LoVo (cell line): ENCODE data around the gene RMC1.
"Not testable (repeated sequence)": the region's sequence is repeated elsewhere in the genome, so short reads cannot be mapped to it uniquely, and the experiment has no call there.

Experiments used
- DNase-seq: peaks from one replicate; pipeline ENCODE4 v3.0.0-alpha.2; 2016; ENCODE audit warnings: low spot score

Gene RMC1

DNA sequence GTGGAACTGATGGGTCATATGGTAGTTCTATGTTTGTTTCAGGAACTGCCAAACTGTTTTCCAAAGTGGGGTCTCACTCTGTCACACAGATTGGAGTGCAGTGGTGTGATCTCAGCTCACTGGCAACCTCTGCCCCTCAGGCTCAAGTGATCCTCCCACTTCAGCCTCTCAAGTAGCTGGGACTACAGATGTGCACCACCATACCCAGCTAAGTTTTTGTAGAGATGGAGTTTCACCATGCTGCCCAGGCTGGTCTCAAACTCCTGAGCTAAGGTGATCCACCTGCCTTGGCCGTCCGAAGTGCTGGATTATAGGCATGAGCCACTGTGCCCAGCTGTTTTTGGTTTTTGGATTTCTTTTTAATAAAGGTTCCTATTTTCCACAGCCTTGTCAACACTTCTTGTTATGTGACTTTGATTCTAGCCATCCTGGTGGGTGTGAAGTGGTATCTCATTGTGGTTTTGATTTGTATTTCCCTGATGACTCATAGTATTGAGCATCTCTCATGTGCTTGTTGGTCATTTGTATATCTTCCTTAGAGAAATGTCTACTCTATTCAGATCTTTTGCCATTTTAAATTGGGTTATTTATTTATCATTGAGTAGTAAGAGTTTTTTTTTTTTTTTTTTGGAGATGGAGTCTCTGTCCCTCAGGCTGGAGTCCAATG is 60.2 kb downstream of the RMC1 start:
- no peak for DNase-seq

DNA sequence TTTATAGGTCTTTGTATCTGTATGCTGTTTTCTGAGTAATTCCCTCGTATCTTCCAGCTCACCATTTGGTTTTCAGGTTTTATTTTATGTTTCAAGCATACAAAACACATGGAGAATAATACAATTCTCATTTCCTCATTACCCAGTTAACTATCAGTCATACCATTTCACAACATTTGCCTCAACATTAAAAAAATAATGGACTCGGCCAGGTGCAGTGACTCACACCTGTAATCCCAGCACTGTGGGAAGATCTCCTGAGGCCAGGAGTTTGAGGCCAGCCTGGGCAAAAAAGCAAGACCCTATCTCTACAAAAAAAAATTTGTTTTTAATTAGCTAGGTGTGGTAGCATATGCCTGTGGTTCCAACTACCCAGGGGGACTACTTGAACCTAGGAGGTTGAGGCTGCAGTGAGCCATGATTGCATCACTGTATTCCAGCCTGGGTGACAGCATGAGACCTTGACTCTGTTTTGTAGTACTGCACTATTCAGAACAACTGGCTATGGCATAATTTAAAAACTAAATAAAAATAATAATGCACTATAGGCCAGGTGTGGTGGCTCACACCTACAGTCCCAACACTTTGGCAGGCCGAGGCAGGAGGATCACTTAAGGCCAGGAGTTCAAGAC is 62.7 kb downstream of the RMC1 start:
- DNase-seq: no peak

DNA sequence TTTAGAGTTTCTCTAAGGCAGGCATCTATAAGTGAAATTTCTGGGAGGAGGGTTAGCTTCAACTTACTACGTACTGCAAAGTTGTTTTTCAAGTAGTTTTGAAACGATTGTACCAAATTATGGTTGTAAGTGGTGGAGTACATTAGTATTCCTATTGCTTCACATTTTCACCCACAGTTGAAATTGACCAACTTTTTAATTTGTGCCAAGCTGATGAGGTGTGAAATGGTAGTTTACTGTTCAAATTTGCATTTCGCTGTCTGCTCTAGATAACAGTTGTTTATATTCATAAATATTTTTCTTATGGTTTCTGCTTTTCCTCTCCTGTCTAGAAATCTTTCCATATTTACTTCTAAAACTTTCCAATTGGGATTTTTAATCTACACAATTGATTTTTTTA is 64.4 kb downstream of the RMC1 start:
- no peak for DNase-seq

DNA sequence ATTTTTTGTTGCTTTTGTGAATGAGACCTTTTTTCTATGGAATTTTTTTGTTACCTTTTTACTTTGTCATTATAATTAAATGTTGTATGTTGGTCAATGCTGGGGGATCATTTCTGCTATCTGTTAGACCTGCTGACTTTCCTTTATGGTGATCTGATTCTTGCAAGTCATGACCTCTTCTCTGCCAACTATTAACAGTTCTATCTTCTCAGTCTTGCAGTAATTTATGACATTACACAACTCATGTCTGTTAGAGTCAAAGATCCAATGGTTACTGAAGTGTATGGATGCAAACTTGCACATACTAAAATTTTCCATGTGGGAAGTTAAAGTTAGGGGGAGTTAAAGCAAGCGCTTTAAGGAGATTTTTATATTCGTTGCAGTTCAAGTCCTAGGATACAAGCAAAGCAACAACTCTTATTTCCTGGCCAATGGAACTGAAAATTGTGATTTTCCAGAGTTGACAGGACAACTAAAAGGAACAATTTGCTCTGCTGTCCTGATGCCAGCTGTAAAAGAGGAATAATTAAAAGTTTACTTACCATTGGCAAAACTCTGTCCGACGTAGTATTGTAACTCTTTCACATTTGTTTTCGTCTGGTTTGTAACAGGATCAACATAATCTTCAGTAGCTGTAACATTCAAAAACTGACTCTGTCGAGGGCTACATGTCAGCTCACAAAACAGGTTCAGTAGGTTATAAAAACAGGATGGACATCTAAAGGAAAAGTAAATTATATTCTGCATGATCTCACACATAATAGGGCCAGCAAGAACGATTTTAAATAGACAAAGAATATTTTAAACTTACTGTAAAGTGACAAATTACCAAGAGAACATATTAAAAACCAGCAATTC is 65.2 kb downstream of the RMC1 start:
- no peak for DNase-seq

DNA sequence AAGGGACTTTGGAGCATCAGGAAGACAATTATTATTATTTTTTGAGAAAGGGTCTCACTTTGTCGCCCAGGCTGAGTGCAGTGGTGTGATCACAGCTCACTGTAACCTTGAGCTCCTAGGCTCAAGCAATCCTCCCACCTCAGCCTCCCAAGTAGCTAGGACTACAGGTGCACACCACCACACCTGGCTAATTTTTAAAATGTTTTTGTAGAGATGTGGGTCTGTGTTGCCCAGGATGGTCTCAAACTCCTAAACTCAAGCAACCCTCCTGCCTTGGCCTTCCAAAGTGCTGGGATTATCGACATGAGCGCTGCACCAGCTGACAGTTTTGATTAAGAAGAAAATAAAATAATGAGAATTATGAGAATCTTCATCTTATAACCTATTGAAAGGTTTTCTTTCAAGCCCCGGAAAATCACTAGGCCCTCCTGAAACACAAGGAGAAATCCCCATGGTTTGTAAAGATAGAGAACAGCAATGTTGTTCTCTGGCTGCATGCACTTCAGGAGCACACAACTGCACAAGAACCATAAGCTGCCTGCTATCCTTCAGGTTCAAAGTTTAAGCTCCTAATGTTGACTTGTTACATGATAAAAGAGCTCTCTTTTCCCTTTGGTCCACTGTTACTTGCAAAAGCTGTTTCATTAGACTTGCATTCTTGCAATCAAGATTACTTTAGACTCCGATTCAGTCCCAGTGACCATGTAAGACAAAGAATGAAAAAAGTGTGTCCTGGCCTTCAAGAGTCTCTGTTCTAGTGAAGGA is 66.2 kb downstream of the RMC1 start:
- no peak for DNase-seq

DNA sequence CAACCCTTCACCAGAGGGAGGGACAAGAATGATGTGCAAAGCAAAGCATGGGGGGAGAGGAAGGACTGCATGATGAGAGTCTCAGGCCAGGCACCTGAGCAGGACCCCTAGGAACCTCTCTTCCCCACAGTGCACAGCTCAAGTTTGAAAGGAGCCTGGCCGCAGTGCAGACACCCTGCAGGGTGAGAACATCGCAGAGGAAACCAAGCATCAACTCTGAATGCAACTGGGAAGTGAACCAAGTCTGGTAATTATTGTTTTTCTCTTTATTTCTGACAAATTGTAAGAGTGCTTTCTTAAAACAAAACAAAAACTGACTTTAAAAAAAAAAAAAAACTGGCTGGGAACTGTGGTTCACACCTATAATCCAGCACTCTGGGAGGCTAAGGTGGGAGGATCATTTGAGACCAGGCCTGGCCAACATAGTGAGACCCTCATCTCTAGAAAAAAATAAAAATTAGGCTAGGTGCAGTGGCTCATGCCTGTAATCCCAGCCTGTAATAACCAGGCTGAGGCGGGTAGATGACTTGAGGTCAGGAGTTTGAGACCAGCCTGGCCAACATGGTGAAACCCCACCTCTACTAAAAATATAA is 67.7 kb downstream of the RMC1 start:
- DNase-seq: no peak

DNA sequence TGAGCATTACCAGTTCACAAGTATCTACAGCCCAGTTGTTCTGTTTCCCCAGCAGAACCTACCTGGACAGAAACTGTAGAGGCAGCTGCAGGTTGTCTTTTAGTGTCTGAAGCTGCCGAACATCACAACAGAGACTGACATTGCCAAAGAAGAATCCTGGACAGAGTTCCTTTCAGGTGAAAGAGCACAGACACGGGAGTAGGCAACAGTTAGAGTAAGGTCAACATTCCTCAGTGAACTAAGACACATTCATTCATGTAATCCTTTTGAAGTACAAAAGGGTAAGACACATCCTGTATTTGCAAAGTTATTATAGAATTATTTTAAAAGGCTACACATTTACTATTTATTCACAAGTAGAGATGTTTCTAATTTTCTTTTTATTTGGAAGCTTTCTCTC is 68.7 kb downstream of the RMC1 start:
- DNase-seq: no peak

DNA sequence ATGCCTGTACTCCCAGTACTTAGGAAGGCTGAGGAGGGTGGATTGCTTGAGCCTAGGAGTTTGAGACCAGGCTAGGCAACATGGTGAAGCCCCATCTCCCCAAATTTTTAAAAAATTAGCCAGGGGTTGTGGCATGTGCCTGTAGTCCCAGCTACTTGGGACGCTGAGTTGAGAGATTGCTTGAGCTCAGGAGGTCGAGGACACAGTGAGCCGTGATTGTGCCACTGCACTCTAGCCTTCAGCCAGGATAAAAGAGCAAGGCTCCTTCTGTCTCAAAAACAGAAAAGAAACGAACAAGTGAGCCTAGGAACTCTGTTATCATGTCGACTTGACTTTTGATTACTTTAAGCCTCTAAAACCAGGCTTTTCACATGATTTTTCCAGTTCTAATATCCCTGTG is 69.3 kb downstream of the RMC1 start:
- no peak for DNase-seq

DNA sequence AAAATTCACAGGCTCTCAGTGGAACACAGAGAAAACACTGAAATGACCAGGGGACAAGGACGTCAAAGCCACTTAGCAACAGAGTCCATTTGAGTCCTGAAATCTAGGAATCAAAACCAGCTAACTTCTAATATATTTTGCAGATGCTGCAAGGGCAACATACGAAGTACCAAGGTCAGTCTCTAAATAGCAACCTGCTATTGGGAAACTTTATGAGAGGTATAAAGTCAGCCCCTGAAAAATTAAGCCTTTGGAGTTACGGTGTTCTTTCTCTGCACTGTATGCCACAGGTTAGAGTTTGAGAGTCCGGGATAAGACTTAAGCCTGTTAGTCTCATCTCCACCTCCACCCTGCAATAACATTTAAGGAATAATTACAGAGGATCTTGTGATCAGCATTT is 69.7 kb downstream of the RMC1 start:
- no peak for DNase-seq

DNA sequence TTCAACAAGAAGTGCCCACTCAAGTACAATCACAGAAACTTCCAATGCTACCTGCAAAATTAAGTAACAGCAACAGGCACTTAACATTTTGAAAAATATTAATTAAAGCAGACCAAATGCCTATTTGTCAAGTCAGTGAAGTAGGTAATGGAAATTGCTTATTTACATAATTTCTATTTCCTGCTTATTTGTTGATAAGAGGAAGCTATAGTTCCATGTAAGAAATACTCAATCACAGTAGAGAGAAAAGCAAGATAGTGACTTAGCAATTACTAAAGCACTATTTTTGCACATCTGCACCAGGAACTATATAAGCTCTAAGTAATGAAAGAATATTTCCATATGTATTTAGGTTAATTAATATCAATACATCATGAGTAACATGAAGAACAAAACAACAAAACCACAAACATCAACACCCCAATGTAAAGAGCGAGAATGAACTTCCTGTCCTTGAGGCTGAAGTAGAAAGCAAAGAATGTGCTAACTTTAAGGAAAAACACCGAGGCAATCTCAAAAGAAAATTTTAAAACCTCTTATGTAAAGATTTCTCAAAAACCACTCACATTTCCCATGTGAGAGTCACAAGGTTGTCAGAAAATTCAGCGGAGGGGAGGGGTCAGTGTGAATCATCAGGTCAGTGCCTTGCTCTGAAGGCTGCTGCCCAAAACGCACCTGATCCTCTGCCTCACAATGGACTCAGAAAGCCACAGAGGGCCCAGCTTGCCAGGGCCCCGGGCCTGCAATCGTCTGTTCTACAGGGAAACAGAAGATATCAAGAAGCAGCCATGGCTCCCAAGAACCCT is 70.5 kb downstream of the RMC1 start:
- no peak for DNase-seq

DNA sequence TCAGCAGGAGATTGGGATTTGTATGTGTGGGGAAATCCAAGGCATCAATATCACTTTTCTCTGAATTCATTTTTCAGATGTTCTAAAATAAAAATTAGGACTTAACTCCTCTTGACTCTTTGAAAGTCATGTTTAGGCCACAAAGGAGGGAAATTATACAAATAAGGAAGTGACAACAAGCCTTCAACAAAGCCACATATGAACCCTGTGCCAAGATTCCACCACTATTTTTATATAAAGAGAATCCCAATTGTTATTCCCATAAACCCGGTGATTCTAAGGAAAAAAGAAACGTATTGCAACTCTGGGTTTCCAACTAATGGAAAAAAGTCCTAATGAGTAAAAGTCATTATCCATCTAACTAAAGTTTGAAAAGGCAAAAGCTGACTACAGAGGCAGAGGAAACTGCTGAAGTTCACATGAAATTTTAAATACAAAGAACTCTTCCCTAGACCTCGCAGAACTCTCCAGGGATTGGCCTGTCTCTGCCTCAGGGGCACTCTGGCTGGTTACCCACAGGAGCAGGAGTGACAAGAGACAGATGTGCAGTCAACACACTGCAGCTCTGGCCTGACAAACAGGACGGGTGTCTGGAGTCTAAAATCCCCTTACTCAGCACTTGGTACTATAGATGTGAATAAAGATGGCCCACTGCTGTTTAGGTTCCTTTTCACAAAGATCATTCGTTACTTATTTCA is 71.4 kb downstream of the RMC1 start:
- DNase-seq: no peak

DNA sequence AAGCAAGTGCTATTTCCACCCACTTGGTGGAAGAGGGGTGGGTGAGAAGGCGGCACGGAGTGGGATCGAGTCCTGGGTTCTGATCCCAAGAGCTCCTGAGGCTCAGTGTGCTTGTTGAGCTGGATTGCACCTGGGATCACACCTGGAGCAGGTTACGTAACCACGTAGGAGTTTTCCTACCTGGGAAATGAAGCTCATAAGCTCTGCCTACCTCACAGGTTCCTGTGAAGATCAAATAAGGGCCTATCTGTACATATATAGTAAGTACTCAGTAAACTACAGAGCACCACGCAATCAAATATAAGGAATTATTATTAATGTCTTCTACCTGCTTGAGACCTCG is 72.0 kb downstream of the RMC1 start:
- no peak for DNase-seq

DNA sequence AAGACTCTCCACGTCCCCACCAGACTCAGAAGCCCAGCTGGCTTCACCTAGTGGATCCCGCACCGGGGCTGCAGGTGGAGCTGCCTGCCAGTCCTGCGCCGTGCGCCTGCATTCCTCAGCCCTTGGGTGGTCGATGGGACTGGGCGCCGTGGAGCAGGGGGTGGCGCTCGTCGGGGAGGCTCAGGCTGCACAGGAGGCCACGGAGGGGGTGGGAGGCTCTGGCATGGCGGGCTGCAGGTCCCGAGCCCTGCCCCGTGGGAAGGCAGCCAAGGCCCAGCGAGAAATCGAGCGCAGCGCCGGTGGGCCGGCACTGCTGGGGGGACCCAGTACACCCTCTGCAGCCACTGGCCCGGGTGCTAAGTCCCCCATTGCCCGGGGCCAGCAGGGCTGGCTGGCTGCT is 74.2 kb downstream of the RMC1 start:
- DNase-seq: not testable (repeated sequence)

DNA sequence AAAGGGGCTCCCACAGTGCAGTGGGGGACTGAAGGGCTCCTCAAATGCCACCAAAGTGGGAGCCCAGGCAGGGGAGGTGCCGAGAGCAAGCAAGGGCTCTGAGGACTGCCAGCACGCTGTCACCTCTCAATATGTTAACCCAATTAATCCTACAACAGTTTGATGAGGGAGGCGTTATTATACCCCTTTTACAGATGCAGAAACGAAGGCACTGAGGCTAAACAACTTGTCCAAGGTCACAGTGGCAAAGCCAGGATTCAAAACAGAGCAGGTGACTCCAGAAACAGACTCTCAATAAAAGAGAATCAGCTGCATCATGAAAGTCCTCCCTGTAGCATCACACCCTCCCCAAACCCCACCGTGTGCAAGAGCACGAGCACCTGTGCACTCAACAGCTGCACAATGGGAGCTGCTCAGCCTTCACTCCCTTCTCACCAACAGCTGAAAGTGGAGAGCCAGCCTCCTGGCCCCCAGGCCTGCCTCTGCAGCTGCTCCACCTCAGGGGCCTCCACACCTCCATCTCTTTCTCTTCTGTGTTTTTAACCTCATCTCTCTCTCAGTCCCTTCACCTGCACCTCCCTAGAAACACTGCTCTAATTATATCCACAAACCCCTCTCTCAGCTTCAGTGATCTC is 74.9 kb downstream of the RMC1 start:
- DNase-seq: no peak

DNA sequence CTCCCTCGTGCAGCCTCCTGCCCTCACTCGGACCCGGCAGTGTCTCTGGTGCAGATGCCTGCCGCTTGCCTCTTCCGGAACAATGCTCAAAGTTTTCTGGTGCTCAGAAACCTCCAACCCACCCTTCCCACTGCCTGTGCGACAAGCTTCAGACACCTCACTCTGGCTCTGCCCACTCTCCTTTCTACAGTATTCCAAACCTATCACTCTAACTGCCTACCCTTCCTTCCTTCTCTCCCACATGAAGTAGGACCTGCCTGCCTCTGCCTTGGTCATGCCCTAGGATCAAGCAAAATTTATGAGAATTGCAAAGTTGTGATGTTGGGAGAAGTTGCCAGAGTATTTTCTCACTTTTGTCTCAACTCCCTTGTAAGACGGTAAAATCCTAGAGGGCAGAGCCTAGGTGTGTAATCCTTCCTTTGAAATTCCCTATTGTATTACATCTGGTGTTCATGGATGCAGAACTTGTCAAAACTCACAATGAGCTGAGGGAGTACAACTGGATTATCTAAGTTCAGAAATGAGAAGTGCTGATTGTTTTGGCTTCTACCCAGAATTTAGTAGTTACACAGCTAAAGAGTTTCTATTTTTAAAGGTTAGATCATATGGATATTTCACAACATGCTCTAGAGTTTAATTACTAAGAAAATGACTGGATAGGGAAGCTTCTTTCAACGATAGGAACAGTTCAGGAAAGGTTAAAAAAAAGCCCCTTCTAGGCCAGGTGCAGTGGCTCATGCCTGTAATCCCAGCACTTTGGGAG is 75.8 kb downstream of the RMC1 start:
- no peak for DNase-seq

DNA sequence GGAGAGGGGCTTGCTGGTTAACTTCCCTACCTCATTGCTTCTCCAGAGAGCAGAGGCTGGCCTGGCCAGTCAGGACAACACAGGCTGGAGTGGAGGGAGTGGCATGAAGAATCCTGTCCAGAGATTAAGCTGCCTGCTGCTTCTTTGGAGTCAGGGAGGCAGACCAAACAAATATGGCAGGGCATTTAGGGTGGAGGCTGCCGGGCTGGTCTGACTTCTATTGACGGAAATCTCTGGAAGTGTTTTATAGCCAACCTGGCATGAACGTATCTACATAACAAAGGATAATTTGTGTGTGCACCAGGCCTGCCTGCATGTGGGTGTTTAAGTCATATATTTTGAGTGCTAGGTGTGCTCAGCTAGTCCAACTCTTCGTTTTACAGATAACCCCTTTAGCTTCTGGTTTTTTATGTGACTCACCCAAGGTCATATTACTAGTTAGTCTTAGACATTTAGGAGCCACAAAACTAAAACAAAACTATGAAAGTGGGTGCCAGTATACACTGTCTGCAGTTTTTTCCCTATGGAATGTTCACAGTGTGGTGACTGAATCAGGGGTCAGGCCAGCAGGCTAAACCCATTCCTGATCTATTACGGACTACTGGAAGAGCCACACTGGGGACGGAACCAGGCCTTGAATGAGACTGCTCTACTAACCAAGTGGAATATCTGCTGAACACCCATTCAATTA is 77.5 kb downstream of the RMC1 start:
- DNase-seq: no peak
